ENCODE results near the gene CCRL2. TPM values are rescaled to one million over a fixed set of nuclear protein-coding genes. Genes with fewer than 3 reads are reported as not detected.

Gene CCRL2
- total and polyA plus RNA-seq, 11 donors: 0.70 to 8.1 (median 1.7) TPM

- 65 to 72% (median 67%) methylated on average over 12 to 14 of the region's 14 CpGs for WGBS, 4 donors
- peak in 3 of 4 donors; percentile 33 to 62 (median 55) for ATAC-seq
Measured at GRCh38 chr3:46449755-46450552, 42.9 kb downstream of the CCRL2 start.

GRCh38 chr3:46453526-46454208 lies 46.6 kb downstream of the CCRL2 start:
- Histone ChIP-seq H3K9me3 (no peaks in the 10 kb centered on the region), H3K27me3 (no peaks in the 10 kb centered on the region), H3K4me3 (no peak overlapping the region), H3K27ac (no peak overlapping the region), H3K36me3 (peaks cover 0 to 5% (median 0%) of the 10 kb centered on the region in 9 donors), H3K4me1 (peaks cover 0 to 6% (median 0%) of the 10 kb centered on the region in 12 donors)
- no peak for TF ChIP-seq POLR2A (IDR thresholded peaks at IDR 0.05)
- TF ChIP-seq CTCF (IDR thresholded peaks at IDR 0.05): no peak
- WGBS, 4 donors: 76 to 81% (median 78%) methylated on average over 7 of the region's 7 CpGs
- DNase-seq: no peak
- no peak for ATAC-seq
- intact Hi-C loops (cut with DNase I): no loop called here

More at GRCh38 chr3:46449755-46450552, 42.9 kb downstream of the CCRL2 start:
- DNase-seq: no peak
- no peaks in the 10 kb centered on the region for H3K9me3 ChIP-seq
- no peak overlapping the region for H3K27ac ChIP-seq
- intact Hi-C loops (cut with DNase I): loop anchor here in 2 of 10 donors (10.0 kb wide), 2 partner anchors 75 to 365 kb away; partner anchors contain the start of gene CCR5 (in 1 of the 2)
- peaks cover 0 to 5% (median 0%) of the 10 kb centered on the region in 9 donors for H3K36me3 ChIP-seq
- TF ChIP-seq POLR2A (IDR thresholded peaks at IDR 0.05) (no peak), CTCF (IDR thresholded peaks at IDR 0.05) (peak; percentile 40 to 68 (median 53))
- H3K4me1 ChIP-seq: peaks cover 0 to 9% (median 0%) of the 10 kb centered on the region in 12 donors
- H3K27me3 ChIP-seq: no peaks in the 10 kb centered on the region
- no peak overlapping the region for H3K4me3 ChIP-seq

- intact Hi-C loops (cut with DNase I): no loop called here
- Histone ChIP-seq H3K4me3 (no peak overlapping the region), H3K27ac (no peak overlapping the region), H3K36me3 (peaks cover 0 to 5% (median 0%) of the 10 kb centered on the region in 9 donors), H3K9me3 (no peaks in the 10 kb centered on the region), H3K27me3 (no peaks in the 10 kb centered on the region), H3K4me1 (peaks cover 0 to 6% (median 0%) of the 10 kb centered on the region in 12 donors)
- 48 to 80% (median 72%) methylated on average over 3 of the region's 3 CpGs for WGBS, 4 donors
- DNase-seq: no peak
- no peak for ATAC-seq
- no peak for TF ChIP-seq POLR2A (IDR thresholded peaks at IDR 0.05)
- no peak for TF ChIP-seq CTCF (IDR thresholded peaks at IDR 0.05)
Measured at GRCh38 chr3:46454209-46454595, 47.1 kb downstream of the CCRL2 start.

GRCh38 chr3:46454606-46455005 lies 47.5 kb downstream of the CCRL2 start:
- TF ChIP-seq POLR2A (IDR thresholded peaks at IDR 0.05): no peak
- no peak for TF ChIP-seq CTCF (IDR thresholded peaks at IDR 0.05)

More at GRCh38 chr3:46454606-46455005, 47.5 kb downstream of the CCRL2 start:
- no peaks in the 10 kb centered on the region for H3K27me3 ChIP-seq
- no peak overlapping the region for H3K4me3 ChIP-seq
- intact Hi-C loops (cut with DNase I): no loop called here
- WGBS, 4 donors: 75 to 92% (median 87%) methylated on average over 7 of the region's 7 CpGs
- peaks cover 0 to 5% (median 0%) of the 10 kb centered on the region in 9 donors for H3K36me3 ChIP-seq
- H3K9me3 ChIP-seq: no peaks in the 10 kb centered on the region
- H3K4me1 ChIP-seq: peaks cover 0 to 6% (median 0%) of the 10 kb centered on the region in 12 donors
- no peak overlapping the region for H3K27ac ChIP-seq
- DNase-seq (no peak), ATAC-seq (no peak)

Measured in heart left ventricle (tissue), 16 donors.